ENCODE data around the gene PCGF3.

PCGF3 gene

GRCh38 chr4:708631-708933 lies 3.0 kb downstream of the PCGF3 start:
- TF ChIP-seq EP300 (IDR thresholded peaks at IDR 0.05; ENCODE audit: borderline replicate concordance) (no peak), NFIC (IDR thresholded peaks at IDR 0.05) (no peak), ZBTB7A (IDR thresholded peaks at IDR 0.05; ENCODE audit: low read depth) (no peak)

GRCh38 chr4:709348-709747 lies 3.7 kb downstream of the PCGF3 start:
- TF ChIP-seq YY1 (IDR thresholded peaks at IDR 0.05; ENCODE audit: low read depth) (no peak), ZBTB7A (IDR thresholded peaks at IDR 0.05; ENCODE audit: low read depth) (no peak)

- TF ChIP-seq TAF1 (IDR thresholded peaks at IDR 0.05; ENCODE audit: low read depth) (no peak), EGR1 (IDR thresholded peaks at IDR 0.05) (no peak), YY1 (IDR thresholded peaks at IDR 0.05; ENCODE audit: low read depth) (no peak), TEAD4 (IDR thresholded peaks at IDR 0.05) (no peak), USF1 (IDR thresholded peaks at IDR 0.05) (no peak), RAD21 (IDR thresholded peaks at IDR 0.05; ENCODE audit: low read depth) (no peak), TCF12 (IDR thresholded peaks at IDR 0.05; ENCODE audit: low read depth) (no peak), ZBTB7A (IDR thresholded peaks at IDR 0.05; ENCODE audit: low read depth) (no peak)
These were observed 4.5 kb downstream of the PCGF3 start for GRCh38 chr4:710116-710515.

DNA sequence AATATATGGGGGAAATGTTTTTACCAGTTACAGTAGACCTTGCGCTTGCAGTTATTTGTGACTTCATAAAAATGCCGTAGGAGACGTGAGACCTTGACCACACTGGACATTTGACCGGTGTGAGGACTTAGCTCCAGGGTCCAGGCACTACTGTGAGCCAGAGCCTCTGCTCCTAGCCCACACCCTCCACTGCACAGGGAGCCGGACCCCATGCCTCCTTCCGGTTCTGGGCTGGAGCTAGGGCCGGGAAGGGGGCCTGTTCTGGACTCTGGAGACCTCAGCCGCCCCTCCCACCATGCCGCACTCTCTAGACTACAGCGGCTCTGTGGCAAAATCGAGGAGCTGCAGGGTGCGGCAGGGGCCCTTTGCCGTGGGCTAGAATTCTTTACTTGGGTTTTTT lies 5.3 kb downstream of the PCGF3 start:
- TF ChIP-seq CEBPB (IDR thresholded peaks at IDR 0.05), result no peak
- TF ChIP-seq YY1 (IDR thresholded peaks at IDR 0.05; ENCODE audit: low read depth), result no peak
- TF ChIP-seq EP300 (IDR thresholded peaks at IDR 0.05; ENCODE audit: borderline replicate concordance), result no peak
- TF ChIP-seq ZBTB7A (IDR thresholded peaks at IDR 0.05; ENCODE audit: low read depth), result no peak
- no peak for TF ChIP-seq USF1 (IDR thresholded peaks at IDR 0.05)
- TF ChIP-seq TAF1 (IDR thresholded peaks at IDR 0.05; ENCODE audit: low read depth), result no peak
- TF ChIP-seq TEAD4 (IDR thresholded peaks at IDR 0.05), result no peak
- TF ChIP-seq TCF12 (IDR thresholded peaks at IDR 0.05; ENCODE audit: low read depth), result no peak
- TF ChIP-seq EGR1 (IDR thresholded peaks at IDR 0.05), result no peak
- TF ChIP-seq FOXM1 (IDR thresholded peaks at IDR 0.05; ENCODE audit: borderline replicate concordance, low read depth), result no peak

DNA sequence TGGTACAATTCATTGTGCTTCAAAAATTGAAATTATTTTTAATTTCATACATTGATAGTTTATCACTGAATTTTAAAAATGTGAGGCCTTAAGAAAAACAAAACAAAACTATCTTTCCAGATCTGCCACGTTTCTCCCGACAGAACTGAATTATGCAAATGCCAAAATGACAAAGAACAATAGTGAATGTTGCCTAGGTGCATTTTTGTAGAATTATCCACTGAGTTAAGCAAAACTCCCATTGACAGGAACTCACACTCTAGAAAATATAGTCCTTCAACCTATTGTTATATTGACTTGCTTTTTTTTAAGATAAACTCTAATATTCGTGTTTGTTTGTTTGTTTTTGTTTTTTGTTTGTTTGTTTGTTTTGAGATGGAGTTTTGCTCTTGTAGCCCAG lies 6.5 kb downstream of the PCGF3 start:
- TF ChIP-seq FOXM1 (IDR thresholded peaks at IDR 0.05; ENCODE audit: borderline replicate concordance, low read depth) (no peak), TCF12 (IDR thresholded peaks at IDR 0.05; ENCODE audit: low read depth) (no peak), ZBTB7A (IDR thresholded peaks at IDR 0.05; ENCODE audit: low read depth) (no peak), TAF1 (IDR thresholded peaks at IDR 0.05; ENCODE audit: low read depth) (no peak), CREB1 (IDR thresholded peaks at IDR 0.05; ENCODE audit: low read depth) (no peak), CEBPB (IDR thresholded peaks at IDR 0.05) (no peak), USF1 (IDR thresholded peaks at IDR 0.05) (no peak), NFIC (IDR thresholded peaks at IDR 0.05) (no peak), EP300 (IDR thresholded peaks at IDR 0.05; ENCODE audit: borderline replicate concordance) (no peak)

GRCh38 chr4:712916-713632 lies 7.4 kb downstream of the PCGF3 start:
- TF ChIP-seq TEAD4 (IDR thresholded peaks at IDR 0.05), result no peak
- TF ChIP-seq TCF12 (IDR thresholded peaks at IDR 0.05; ENCODE audit: low read depth), result no peak
- TF ChIP-seq YY1 (IDR thresholded peaks at IDR 0.05; ENCODE audit: low read depth), result no peak
- TF ChIP-seq NFIC (IDR thresholded peaks at IDR 0.05), result no peak

- TF ChIP-seq RAD21 (IDR thresholded peaks at IDR 0.05; ENCODE audit: low read depth) (no peak), CREB1 (IDR thresholded peaks at IDR 0.05; ENCODE audit: low read depth) (no peak), TEAD4 (IDR thresholded peaks at IDR 0.05) (no peak), TAF1 (IDR thresholded peaks at IDR 0.05; ENCODE audit: low read depth) (no peak), EP300 (IDR thresholded peaks at IDR 0.05; ENCODE audit: borderline replicate concordance) (no peak), MAX (IDR thresholded peaks at IDR 0.05) (no peak), ZBTB7A (IDR thresholded peaks at IDR 0.05; ENCODE audit: low read depth) (no peak)
- TF ChIP-seq, protein P1, sequence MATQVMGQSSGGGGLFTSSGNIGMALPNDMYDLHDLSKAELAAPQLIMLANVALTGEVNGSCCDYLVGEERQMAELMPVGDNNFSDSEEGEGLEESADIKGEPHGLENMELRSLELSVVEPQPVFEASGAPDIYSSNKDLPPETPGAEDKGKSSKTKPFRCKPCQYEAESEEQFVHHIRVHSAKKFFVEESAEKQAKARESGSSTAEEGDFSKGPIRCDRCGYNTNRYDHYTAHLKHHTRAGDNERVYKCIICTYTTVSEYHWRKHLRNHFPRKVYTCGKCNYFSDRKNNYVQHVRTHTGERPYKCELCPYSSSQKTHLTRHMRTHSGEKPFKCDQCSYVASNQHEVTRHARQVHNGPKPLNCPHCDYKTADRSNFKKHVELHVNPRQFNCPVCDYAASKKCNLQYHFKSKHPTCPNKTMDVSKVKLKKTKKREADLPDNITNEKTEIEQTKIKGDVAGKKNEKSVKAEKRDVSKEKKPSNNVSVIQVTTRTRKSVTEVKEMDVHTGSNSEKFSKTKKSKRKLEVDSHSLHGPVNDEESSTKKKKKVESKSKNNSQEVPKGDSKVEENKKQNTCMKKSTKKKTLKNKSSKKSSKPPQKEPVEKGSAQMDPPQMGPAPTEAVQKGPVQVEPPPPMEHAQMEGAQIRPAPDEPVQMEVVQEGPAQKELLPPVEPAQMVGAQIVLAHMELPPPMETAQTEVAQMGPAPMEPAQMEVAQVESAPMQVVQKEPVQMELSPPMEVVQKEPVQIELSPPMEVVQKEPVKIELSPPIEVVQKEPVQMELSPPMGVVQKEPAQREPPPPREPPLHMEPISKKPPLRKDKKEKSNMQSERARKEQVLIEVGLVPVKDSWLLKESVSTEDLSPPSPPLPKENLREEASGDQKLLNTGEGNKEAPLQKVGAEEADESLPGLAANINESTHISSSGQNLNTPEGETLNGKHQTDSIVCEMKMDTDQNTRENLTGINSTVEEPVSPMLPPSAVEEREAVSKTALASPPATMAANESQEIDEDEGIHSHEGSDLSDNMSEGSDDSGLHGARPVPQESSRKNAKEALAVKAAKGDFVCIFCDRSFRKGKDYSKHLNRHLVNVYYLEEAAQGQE (IDR thresholded peaks at IDR 0.05; ENCODE audit: low read depth), result no peak
These were observed 8.5 kb downstream of the PCGF3 start for GRCh38 chr4:714087-714486.

GRCh38 chr4:717601-718320 lies 12.1 kb downstream of the PCGF3 start:
- no peak for TF ChIP-seq FOXM1 (IDR thresholded peaks at IDR 0.05; ENCODE audit: borderline replicate concordance, low read depth)
- TF ChIP-seq ZBTB7A (IDR thresholded peaks at IDR 0.05; ENCODE audit: low read depth), result no peak
- no peak for TF ChIP-seq EGR1 (IDR thresholded peaks at IDR 0.05)
- TF ChIP-seq EP300 (IDR thresholded peaks at IDR 0.05; ENCODE audit: borderline replicate concordance), result no peak
- no peak for TF ChIP-seq CREB1 (IDR thresholded peaks at IDR 0.05; ENCODE audit: low read depth)
- TF ChIP-seq RAD21 (IDR thresholded peaks at IDR 0.05; ENCODE audit: low read depth), result no peak
- TF ChIP-seq TEAD4 (IDR thresholded peaks at IDR 0.05), result no peak
- TF ChIP-seq CEBPB (IDR thresholded peaks at IDR 0.05), result no peak
- no peak for TF ChIP-seq TCF12 (IDR thresholded peaks at IDR 0.05; ENCODE audit: low read depth)
- TF ChIP-seq, protein P1 (IDR thresholded peaks at IDR 0.05; ENCODE audit: low read depth), result no peak
- TF ChIP-seq USF1 (IDR thresholded peaks at IDR 0.05), result no peak
- TF ChIP-seq NFIC (IDR thresholded peaks at IDR 0.05), result no peak
- TF ChIP-seq TAF1 (IDR thresholded peaks at IDR 0.05; ENCODE audit: low read depth), result no peak
